Endothelial cell of coronary artery (primary cell): Measurements from ENCODE around the gene GRIN3A. TPM values are rescaled to one million over a fixed set of nuclear protein-coding genes. Genes with fewer than 3 reads are reported as not detected.

Source experiments
- total RNA-seq: library from RNA; depleted of rRNA; stranded (reverse); fragments of >200 nt; gene quantifications from 2 replicates; pipeline ENCODE4 v1.2.3, GENCODE V29; 2014

Gene GRIN3A
- total RNA-seq = not detected in 2 replicates

GRCh38 chr9:101738566-101739183, at the start of gene GRIN3A:
Gene GRIN3A (minus strand): TSS chr9:101738647. CDS start chr9:101737979, 668 bp downstream.

GRCh38 chr9:101594796-101595195, 143.7 kb downstream of the GRIN3A start, which contains the start of gene PPP3R2:
Gene PPP3R2 (minus strand): TSS chr9:101594969. CDS start chr9:101594921, 48 bp downstream.

GRCh38 chr9:101533334-101534204, 204.9 kb downstream of the GRIN3A start, which contains the start of gene RNF20:
Gene RNF20 (plus strand): TSS chr9:101533853. CDS start chr9:101535424, 1,571 bp downstream.

Other genes with a start within 250 kb of the GRIN3A start
- 22.2 and 24.8 TPM in 2 replicates for gene RNF20, start 204.8 kb downstream of the GRIN3A start, total RNA-seq
- not detected in 2 replicates for gene PPP3R2, start 143.7 kb downstream of the GRIN3A start, total RNA-seq